PC-3 (cell line): ENCODE measurements around the gene ANKLE1. TPM values are rescaled to one million over a fixed set of nuclear protein-coding genes. Genes with fewer than 3 reads are reported as not detected.

Experiments
- ATAC-seq: fragments of 200-7000 bp; cut with Tn5 transposase; 2 replicates; pipeline ENCODE4 v1.9.1; 2020; ENCODE audit warnings: mild to moderate bottlenecking, moderate library complexity
- BruUV-seq: library from RNA; stranded (reverse); fragments of 400-500 nt; replicated peaks from 2 replicates; lab custom pipeline; 2021; lab: Mats Ljungman, UMichigan
- CTCF ChIA-PET: fragments of 300-600 bp; sonication (Branson Sonifier 250); formaldehyde crosslinking; loops from one replicate; lab custom pipeline; 2022; ENCODE audit warnings: antibody characterized with exemption; lab: Charles Lee
- POLR2A ChIA-PET: fragments of 300-600 bp; sonication (Branson Sonifier 250); formaldehyde crosslinking; loops from one replicate; lab custom pipeline; 2022; ENCODE audit warnings: antibody characterized with exemption; ENCODE audit not compliant: unreplicated experiment; lab: Charles Lee
- DNase-seq: peaks from one replicate; pipeline ENCODE4 v3.0.0-alpha.2; 2015
- H2AFZ ChIP-seq: fragments of 300-600 bp; sonication (generic); 2 replicates; pipeline ENCODE4 v1.6.0; 2016; ENCODE audit warnings: antibody characterized with exemption, low read length
- H3F3A ChIP-seq: fragments of 300-600 bp; sonication (generic); one replicate; pipeline ENCODE4 v1.6.0; 2017; ENCODE audit warnings: antibody characterized with exemption, low read length, control low read depth, mild to moderate bottlenecking; ENCODE audit not compliant: unreplicated experiment
- H3K27ac ChIP-seq: fragments of 300-600 bp; sonication (generic); 2 replicates; pipeline ENCODE4 v1.5.1; 2016; ENCODE audit warnings: mild to moderate bottlenecking, low read length
- H3K27me3 ChIP-seq: fragments of 300-600 bp; sonication (generic); 2 replicates; pipeline ENCODE4 v1.6.1; 2016; ENCODE audit warnings: low read length, mixed read lengths
- H3K36me3 ChIP-seq: fragments of 300-600 bp; sonication (generic); 2 replicates; pipeline ENCODE4 v1.6.1; 2016; ENCODE audit warnings: low read depth, mixed run types, low read length, mixed read lengths
- H3K4me1 ChIP-seq: fragments of 300-600 bp; sonication (generic); 2 replicates; pipeline ENCODE4 v1.5.1; 2016; ENCODE audit warnings: low read length; ENCODE audit not compliant: insufficient read depth
- H3K4me2 ChIP-seq: fragments of 300-600 bp; sonication (generic); 2 replicates; pipeline ENCODE4 v1.6.0; 2016; ENCODE audit warnings: low read length
- H3K4me3 ChIP-seq: fragments of 300-600 bp; sonication (generic); 2 replicates; pipeline ENCODE4 v1.5.1; 2016; ENCODE audit warnings: mild to moderate bottlenecking, low read length, mixed read lengths
- H3K79me2 ChIP-seq: fragments of 300-600 bp; sonication (generic); 2 replicates; pipeline ENCODE4 v1.6.1; 2017; ENCODE audit warnings: low read length, mixed read lengths
- H3K9ac ChIP-seq: fragments of 300-600 bp; sonication (generic); 2 replicates; pipeline ENCODE4 v1.6.0; 2016; ENCODE audit warnings: mild to moderate bottlenecking, low read length
- H3K9me2 ChIP-seq: fragments of 300-600 bp; sonication (generic); replicated peaks from 2 replicates; pipeline ENCODE4 v1.6.1; 2016; ENCODE audit warnings: mixed run types, low read length, mixed read lengths
- H3K9me3 ChIP-seq: fragments of 300-600 bp; sonication (generic); 2 replicates; pipeline ENCODE4 v1.6.1; 2016; ENCODE audit warnings: low read length, mixed read lengths
- H4K20me1 ChIP-seq: fragments of 300-600 bp; sonication (generic); 2 replicates; pipeline ENCODE4 v1.6.1; 2016; ENCODE audit warnings: low read length, mixed read lengths
- CTCF ChIP-seq: fragments of 300-600 bp; sonication (generic); conservative IDR thresholded peaks from 2 replicates; pipeline ENCODE4 v1.5.1; 2017; ENCODE audit warnings: antibody characterized with exemption, low read depth, mild to moderate bottlenecking, low read length
- EZH2 ChIP-seq: fragments of 300-600 bp; sonication (generic); IDR thresholded peaks from one replicate; pipeline ENCODE4 v1.6.1; 2017; ENCODE audit warnings: antibody characterized with exemption, mild to moderate bottlenecking, low read length; ENCODE audit not compliant: unreplicated experiment
- EZH2phosphoT487 ChIP-seq: fragments of 300-600 bp; sonication (generic); IDR thresholded peaks from 2 replicates; pipeline ENCODE4 v1.6.1; 2018; ENCODE audit warnings: mild to moderate bottlenecking, antibody characterized with exemption, low read length, borderline replicate concordance
- intact Hi-C: fragments of 100-400 bp; cut with micrococcal nuclease; formaldehyde crosslinking; loops from 2 replicates; pipeline ENCODE4 v1.9.0; 2023
- total RNA-seq: library from RNA; depleted of rRNA; stranded (reverse); fragments of >200 nt; gene quantifications from 2 replicates; pipeline ENCODE4 v1.2.3, GENCODE V29; 2014

ANKLE1 gene
- total RNA-seq, 1 experiment from 2014 or later = 2.2 TPM

- Histone ChIP-seq H3F3A (no peaks in the 10 kb centered on the region), H2AFZ (no peak overlapping the region), H3K9ac (no peak overlapping the region), H3K27ac (no peak overlapping the region), H3K79me2 (peaks cover 17% of the 10 kb centered on the region), H3K9me3 (no peaks in the 10 kb centered on the region), H3K4me2 (no peak overlapping the region), H3K9me2 (no peaks in the 10 kb centered on the region), H4K20me1 (no peaks in the 10 kb centered on the region), H3K4me3 (no peak overlapping the region), H3K4me1 (peaks cover 7% of the 10 kb centered on the region), H3K27me3 (no peaks in the 10 kb centered on the region), H3K36me3 (peaks cover 6% of the 10 kb centered on the region)
- no peak for ATAC-seq
- TF ChIP-seq EZH2phosphoT487 (no peak), EZH2 (no peak), CTCF (no peak)
- DNase-seq = no peak
- ChIA-PET CTCF (no interaction called here), POLR2A (interaction anchor here (0.6 kb wide), 1 partner anchor 99 kb away, joined by 10 read pairs; no protein-coding TSS in a partner anchor)
- intact Hi-C loops = loop anchor here (2.0 kb wide), 1 partner anchor 43 kb away; the partner anchor contains the start of gene DDA1
- BruUV-seq = no TSS peak
Measured at GRCh38 chr19:17266026-17266425, 15.7 kb upstream of the ANKLE1 start.

DNA sequence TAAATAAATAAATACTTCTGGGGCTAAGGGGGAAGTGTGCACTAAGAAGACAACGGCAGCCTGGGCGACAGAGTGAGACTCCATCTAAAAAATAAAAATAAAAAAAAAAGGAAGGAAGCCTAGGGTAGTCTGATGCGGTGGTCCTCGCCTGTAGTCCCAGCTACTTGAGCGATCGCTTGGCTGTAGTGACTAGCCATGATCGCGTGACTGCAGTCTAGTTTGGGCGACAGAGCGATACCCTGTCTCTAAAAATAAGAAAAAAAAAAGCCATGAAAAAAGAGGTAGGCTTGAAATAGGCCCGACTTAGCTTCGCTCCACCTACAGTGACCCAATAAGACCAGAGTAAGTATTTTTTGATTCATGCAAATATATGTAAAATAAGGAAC lies 15.1 kb upstream of the ANKLE1 start:
- Histone ChIP-seq H3K27ac (no peak overlapping the region), H4K20me1 (no peaks in the 10 kb centered on the region), H3K4me3 (no peak overlapping the region), H3K4me2 (no peak overlapping the region), H3K9me2 (no peaks in the 10 kb centered on the region), H3K9ac (no peak overlapping the region), H3F3A (no peaks in the 10 kb centered on the region), H3K4me1 (peaks cover 7% of the 10 kb centered on the region), H3K27me3 (no peaks in the 10 kb centered on the region), H3K9me3 (no peaks in the 10 kb centered on the region), H2AFZ (peak overlapping the region; percentile 44), H3K36me3 (peaks cover 9% of the 10 kb centered on the region), H3K79me2 (peaks cover 17% of the 10 kb centered on the region)
- no peak for ATAC-seq
- intact Hi-C loops = loop anchor here (2.0 kb wide), 1 partner anchor 42 kb away; the partner anchor contains the start of gene DDA1
- DNase-seq = no peak
- BruUV-seq = no TSS peak
- no peak for TF ChIP-seq EZH2
- no peak for TF ChIP-seq CTCF
- TF ChIP-seq EZH2phosphoT487 = no peak
- CTCF ChIA-PET = interaction anchor here (0.8 to 1.1 kb wide), 3 partner anchors 16 to 64 kb away, joined by 3 to 6 read pairs (median 3); partner anchors contain the start of genes ANKLE1 and MRPL34
- POLR2A ChIA-PET = interaction anchor here (0.5 to 1.2 kb wide), 7 partner anchors 12 to 153 kb away, joined by 3 to 10 read pairs (median 5); partner anchors contain the start of genes MVB12A and USE1
